Right atrium auricular region (tissue), 2 donors: Measurements from ENCODE around the gene FRMD4A. TPM values are rescaled to one million over a fixed set of nuclear protein-coding genes. Genes with fewer than 3 reads are reported as not detected.
A peak's percentile ranks its signal among the peaks of the same experiment; 100 is the strongest.

Source experiments
- DNase-seq: peaks from one replicate; pipeline ENCODE4 v3.0.0-alpha.2; 2019; ENCODE audit warnings: low spot score
- H3K27ac ChIP-seq, 2 donors: fragments of 200-600 bp; sonication (generic); 1 replicate in 1 of 2; 2 replicates in 1 of 2; pipeline ENCODE4 v1.5.1; 2016 to 2019
- H3K27me3 ChIP-seq, 2 donors: fragments of 200-600 bp; sonication (generic); one replicate each; pipeline versions ENCODE4 v1.5.1 to v1.6.0; 2017 to 2019
- H3K36me3 ChIP-seq: fragments of 200-600 bp; sonication (generic); one replicate; pipeline ENCODE4 v1.5.1; 2016
- H3K4me1 ChIP-seq, 2 donors: fragments of 200-600 bp; sonication (generic); one replicate each; pipeline versions ENCODE4 v1.5.1 to v1.6.0; 2017 to 2019
- H3K4me3 ChIP-seq, 2 donors: fragments of 200-600 bp; sonication (generic); 1 replicate in 1 of 2; 2 replicates in 1 of 2; pipeline ENCODE4 v1.5.1; 2017 to 2019; ENCODE audit warnings: mild to moderate bottlenecking in 1 of 2, moderate library complexity in 1 of 2
- H3K9me3 ChIP-seq, 2 donors: fragments of 200-600 bp; sonication (generic); one replicate each; pipeline ENCODE4 v1.5.1; 2019
- total RNA-seq, 2 donors: library from RNA; depleted of rRNA; stranded (reverse); fragments of >200 nt; gene quantifications; one replicate each; pipeline ENCODE4 v1.1.0, GENCODE V29; 2016
- TF ChIP-seq, protein P1 (sequence below), 2 donors: fragments of 200-600 bp; sonication (generic); IDR thresholded peaks; one replicate each; pipeline ENCODE4 v1.5.1; 2019; ENCODE audit warnings: antibody characterized with exemption in 2 of 2

FRMD4A gene
- total RNA-seq, 2 donors from 2014 or later = 15.9 to 22.9 TPM

DNA sequence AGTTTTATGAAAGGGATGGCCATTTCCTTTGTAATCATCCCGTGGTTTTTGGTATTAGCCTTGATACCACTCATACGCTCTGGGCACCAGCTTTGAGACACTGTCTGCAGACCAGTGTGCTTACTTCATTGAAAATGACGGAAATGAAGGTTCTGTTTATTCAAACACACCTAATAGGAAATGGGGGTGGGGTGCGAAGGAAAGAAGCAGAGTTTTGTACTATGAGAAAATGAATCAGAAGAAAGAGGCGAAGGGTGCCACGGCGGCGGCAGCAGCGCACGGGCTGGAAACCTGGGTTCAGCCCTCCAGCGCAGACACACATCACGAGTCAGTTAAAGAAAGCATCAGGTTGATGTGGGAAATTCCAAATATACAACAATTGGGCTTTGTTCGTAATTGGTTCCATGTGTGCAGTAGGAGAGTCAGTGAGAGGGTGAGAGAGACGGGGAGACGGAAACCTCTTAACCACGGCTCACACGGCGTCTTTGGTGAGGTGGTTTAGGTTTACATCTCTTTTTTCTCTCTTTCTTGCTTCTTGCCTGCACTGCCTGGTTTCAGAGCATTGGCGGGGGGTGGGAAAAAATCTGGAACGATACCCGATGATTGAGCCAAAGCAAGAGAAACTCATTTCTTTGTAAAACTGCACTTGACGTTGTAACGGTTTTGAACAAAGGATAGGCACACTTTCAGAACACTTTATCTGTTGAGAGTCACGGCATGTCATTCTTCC is 321.2 kb downstream of the FRMD4A start:
- peak overlapping the region; percentile 5 to 24 for H3K4me3 ChIP-seq
- peaks cover 0 to 18% of the 10 kb centered on the region in 2 donors for H3K4me1 ChIP-seq
- no peaks in the 10 kb centered on the region for H3K9me3 ChIP-seq
- DNase-seq = no peak
- no peaks in the 10 kb centered on the region for H3K36me3 ChIP-seq
- TF ChIP-seq, protein P1, sequence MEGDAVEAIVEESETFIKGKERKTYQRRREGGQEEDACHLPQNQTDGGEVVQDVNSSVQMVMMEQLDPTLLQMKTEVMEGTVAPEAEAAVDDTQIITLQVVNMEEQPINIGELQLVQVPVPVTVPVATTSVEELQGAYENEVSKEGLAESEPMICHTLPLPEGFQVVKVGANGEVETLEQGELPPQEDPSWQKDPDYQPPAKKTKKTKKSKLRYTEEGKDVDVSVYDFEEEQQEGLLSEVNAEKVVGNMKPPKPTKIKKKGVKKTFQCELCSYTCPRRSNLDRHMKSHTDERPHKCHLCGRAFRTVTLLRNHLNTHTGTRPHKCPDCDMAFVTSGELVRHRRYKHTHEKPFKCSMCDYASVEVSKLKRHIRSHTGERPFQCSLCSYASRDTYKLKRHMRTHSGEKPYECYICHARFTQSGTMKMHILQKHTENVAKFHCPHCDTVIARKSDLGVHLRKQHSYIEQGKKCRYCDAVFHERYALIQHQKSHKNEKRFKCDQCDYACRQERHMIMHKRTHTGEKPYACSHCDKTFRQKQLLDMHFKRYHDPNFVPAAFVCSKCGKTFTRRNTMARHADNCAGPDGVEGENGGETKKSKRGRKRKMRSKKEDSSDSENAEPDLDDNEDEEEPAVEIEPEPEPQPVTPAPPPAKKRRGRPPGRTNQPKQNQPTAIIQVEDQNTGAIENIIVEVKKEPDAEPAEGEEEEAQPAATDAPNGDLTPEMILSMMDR (IDR thresholded peaks at IDR 0.05) = no peak
- H3K27me3 ChIP-seq = no peaks in the 10 kb centered on the region
- peak overlapping the region in 1 of 2 donors; percentile 42 for H3K27ac ChIP-seq

DNA sequence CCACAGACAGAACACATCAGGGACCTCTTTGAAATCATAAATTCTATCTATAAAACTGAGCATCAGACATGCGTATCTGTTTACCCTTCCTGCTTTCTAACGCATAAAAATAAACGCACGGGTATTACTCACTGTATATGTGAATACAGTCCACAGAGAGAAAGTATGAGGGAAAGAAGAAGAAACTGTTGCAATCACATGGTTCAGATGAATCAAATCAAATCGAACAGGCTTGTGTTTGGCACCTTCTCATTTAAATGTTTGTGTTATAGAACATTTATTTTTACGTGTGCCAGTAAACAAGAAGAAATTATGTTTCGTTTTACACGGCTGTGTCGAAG is 322.0 kb downstream of the FRMD4A start:
- Histone ChIP-seq H3K4me1 (peaks cover 0 to 18% of the 10 kb centered on the region in 2 donors), H3K27me3 (no peaks in the 10 kb centered on the region), H3K36me3 (no peaks in the 10 kb centered on the region), H3K4me3 (peak overlapping the region; percentile 24 to 27), H3K27ac (peak overlapping the region; percentile 0 to 1), H3K9me3 (no peaks in the 10 kb centered on the region)
- TF ChIP-seq, protein P1 (IDR thresholded peaks at IDR 0.05) = no peak
- DNase-seq = no peak

DNA sequence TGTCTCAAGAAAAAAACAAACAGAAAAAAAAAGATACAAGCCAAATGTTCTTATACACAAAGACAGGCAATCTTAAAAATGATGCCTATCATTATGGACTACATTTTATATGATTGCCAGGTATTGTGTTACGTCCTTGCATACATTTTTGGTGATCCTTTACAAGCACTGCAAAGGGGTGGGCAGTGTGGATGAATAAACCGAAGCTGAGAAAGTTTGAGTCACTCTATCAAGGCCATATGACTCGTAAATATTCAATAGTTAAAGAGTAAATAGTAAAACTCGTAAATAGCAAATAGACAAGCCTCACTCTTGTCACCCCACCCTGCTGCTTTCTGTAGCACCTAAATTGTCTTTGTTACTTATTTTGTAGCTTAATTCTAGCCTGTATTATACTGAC is 326.2 kb downstream of the FRMD4A start:
- no peak for DNase-seq
- H3K36me3 ChIP-seq = no peaks in the 10 kb centered on the region
- no peak overlapping the region for H3K27ac ChIP-seq
- H3K4me1 ChIP-seq = peaks cover 0 to 6% of the 10 kb centered on the region in 2 donors
- TF ChIP-seq, protein P1 (IDR thresholded peaks at IDR 0.05) = no peak
- H3K9me3 ChIP-seq = no peaks in the 10 kb centered on the region
- no peaks in the 10 kb centered on the region for H3K27me3 ChIP-seq
- no peak overlapping the region for H3K4me3 ChIP-seq

DNA sequence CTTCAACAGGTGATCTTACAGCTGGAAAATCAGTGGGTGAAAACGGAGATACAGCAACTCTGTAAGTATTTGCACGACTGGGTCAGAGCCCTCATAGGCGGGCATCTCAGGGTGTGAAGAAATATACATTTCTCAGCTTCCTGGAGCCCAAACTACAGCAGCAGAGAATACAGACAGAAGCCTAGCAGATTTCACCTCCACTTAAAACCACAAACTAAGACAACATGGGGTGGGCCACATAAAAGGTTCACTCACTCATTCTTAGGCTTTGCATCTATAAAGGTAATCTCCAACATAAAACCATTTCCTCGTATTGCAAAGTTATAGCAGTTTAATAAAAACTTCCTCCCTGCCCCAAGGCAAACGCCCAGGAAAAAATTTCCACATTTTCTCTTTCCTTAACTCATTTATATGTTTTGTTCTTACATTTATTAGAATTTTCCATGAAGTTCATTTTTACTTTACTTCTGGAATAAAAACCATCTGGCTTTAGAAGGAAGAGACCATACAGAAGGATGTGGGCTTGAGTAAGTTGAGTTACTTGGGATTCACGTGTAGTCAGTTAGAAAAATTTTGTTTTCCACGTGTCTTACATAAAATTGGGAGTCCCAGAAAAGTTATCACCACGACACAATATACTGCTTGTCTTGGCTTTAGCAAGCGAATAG is 327.1 kb downstream of the FRMD4A start:
- no peak overlapping the region for H3K27ac ChIP-seq
- DNase-seq = no peak
- TF ChIP-seq, protein P1 (IDR thresholded peaks at IDR 0.05) = no peak
- H3K4me1 ChIP-seq = peaks cover 0 to 6% of the 10 kb centered on the region in 2 donors
- H3K27me3 ChIP-seq = no peaks in the 10 kb centered on the region
- H3K36me3 ChIP-seq = no peaks in the 10 kb centered on the region
- no peaks in the 10 kb centered on the region for H3K9me3 ChIP-seq
- no peak overlapping the region for H3K4me3 ChIP-seq

DNA sequence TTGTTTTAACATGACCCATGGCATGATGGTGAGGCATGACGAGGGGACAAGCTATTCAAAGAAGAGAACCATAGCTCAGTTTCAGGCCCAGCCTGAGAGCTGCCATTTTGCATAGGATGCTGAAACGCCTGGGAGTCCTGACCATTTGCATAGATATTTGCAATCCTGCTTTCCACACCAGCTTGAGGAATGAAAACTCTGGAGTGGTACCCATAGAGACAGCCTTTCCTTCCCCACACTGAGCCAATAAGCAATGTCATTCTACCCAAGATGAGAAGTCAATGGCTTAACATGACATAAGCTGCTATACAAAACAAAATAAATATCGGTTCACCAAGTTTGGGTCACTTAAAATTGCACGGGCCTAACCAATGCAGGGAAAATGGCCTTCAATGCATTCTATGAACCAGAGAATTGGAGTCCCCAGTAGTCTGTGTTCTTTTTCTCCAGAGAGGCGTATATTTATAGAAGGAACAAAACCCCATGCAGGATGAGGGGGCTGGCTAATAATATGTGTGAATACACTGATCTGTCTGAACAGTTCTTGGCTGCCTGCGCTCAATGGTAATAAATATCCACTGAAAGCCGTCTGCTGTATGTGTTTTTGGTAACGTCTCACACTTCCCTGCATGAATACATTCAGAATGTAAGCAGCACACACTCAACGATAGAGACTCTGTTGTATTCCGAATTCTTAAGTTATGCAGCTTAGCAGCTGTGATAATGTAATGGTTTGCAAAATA is 329.3 kb downstream of the FRMD4A start:
- peak; percentile 4 for DNase-seq
- no peak overlapping the region for H3K27ac ChIP-seq

More for the DNA sequence above, 329.3 kb downstream of the FRMD4A start:
- no peaks in the 10 kb centered on the region for H3K4me1 ChIP-seq
- TF ChIP-seq, protein P1 (IDR thresholded peaks at IDR 0.05) = no peak
- H3K4me3 ChIP-seq = no peak overlapping the region
- no peaks in the 10 kb centered on the region for H3K9me3 ChIP-seq
- H3K36me3 ChIP-seq = no peaks in the 10 kb centered on the region
- no peaks in the 10 kb centered on the region for H3K27me3 ChIP-seq
